Endothelial cell of umbilical vein (primary cell): ENCODE measurements around the gene ANO9. TPM values are rescaled to one million over a fixed set of nuclear protein-coding genes. Genes with fewer than 3 reads are reported as not detected.

Experiments used
- BruUV-seq: library from RNA; stranded (reverse); fragments of 400-500 nt; replicated peaks from 2 replicates; lab custom pipeline; 2021; lab: Mats Ljungman, UMichigan
- CTCF ChIA-PET: fragments of 300-600, 350-600 bp; sonication (Branson Sonifier 250); formaldehyde crosslinking; loops from one replicate; lab custom pipeline; 2021; ENCODE audit warnings: antibody characterized with exemption, inconsistent platforms; lab: Charles Lee
- POLR2A ChIA-PET: fragments of 300-600, 350-600 bp; sonication (Branson Sonifier 250); formaldehyde crosslinking; loops from one replicate; lab custom pipeline; 2021; ENCODE audit warnings: antibody characterized with exemption, inconsistent platforms; lab: Charles Lee
- DNase-seq: peaks from one replicate; pipeline ENCODE4 v3.0.0-alpha.2; 2011; ENCODE audit warnings: low read depth, low spot score
- FAIRE-seq: peaks from 2 replicates; lab custom pipeline; 2011; peaks lifted over from hg19 to GRCh38; lab: Jason Lieb, UNC
- H2AFZ ChIP-seq: 2 replicates; pipeline ENCODE4 v1.6.0; 2012; ENCODE audit warnings: low read depth, low read length, control low read depth, inconsistent platforms
- H3K27ac ChIP-seq: 2 replicates; pipeline ENCODE4 v1.5.1; 2011; ENCODE audit warnings: low read depth, mild to moderate bottlenecking, control low read depth, low read length, moderate library complexity; ENCODE audit not compliant: insufficient read depth
- H3K27me3 ChIP-seq, 2 experiments: 2 replicates each; pipeline versions ENCODE4 v1.6.0 to v1.6.1; 2011; ENCODE audit warnings: low read length in 2 of 2, mixed read lengths in 1 of 2; ENCODE audit not compliant: control insufficient read depth in 2 of 2, insufficient read depth in 2 of 2
- H3K36me3 ChIP-seq, 2 experiments: 2 replicates in 1 of 2; 3 replicates in 1 of 2; pipeline ENCODE4 v1.5.1; 2011; ENCODE audit warnings: low read length in 2 of 2, mild to moderate bottlenecking in 1 of 2, moderate library complexity in 1 of 2; ENCODE audit not compliant: control insufficient read depth in 2 of 2, insufficient read depth in 2 of 2; ENCODE audit errors: extremely low read depth in 1 of 2
- H3K4me1 ChIP-seq: 3 replicates; pipeline ENCODE4 v1.5.1; 2011; ENCODE audit warnings: mild to moderate bottlenecking, low read length; ENCODE audit not compliant: control insufficient read depth, insufficient read depth; ENCODE audit errors: extremely low read depth
- H3K4me2 ChIP-seq: 2 replicates; pipeline ENCODE4 v1.6.1; 2011; ENCODE audit warnings: low read length, control low read depth, mixed read lengths; ENCODE audit not compliant: insufficient read depth
- H3K4me3 ChIP-seq, 3 experiments: fragments of 200-600 bp in 1 of 3; sonication (generic), shearing (Covaris generic) in 1 of 3; replicated peaks in 1 of 3; 2 replicates each; pipeline ENCODE4 v1.5.1; 2011 to 2016; ENCODE audit warnings: control low read depth in 3 of 3, low read length in 3 of 3, mild to moderate bottlenecking in 2 of 3, inconsistent platforms in 1 of 3, low read depth in 1 of 3, moderate library complexity in 1 of 3; ENCODE audit not compliant: insufficient read depth in 1 of 3
- H3K79me2 ChIP-seq: 2 replicates; pipeline ENCODE4 v1.6.0; 2012; ENCODE audit warnings: low read length, inconsistent platforms; ENCODE audit not compliant: control insufficient read depth, insufficient read depth
- H3K9ac ChIP-seq: replicated peaks from 2 replicates; pipeline ENCODE3; 2011; ENCODE audit warnings: low read length, control low read depth; ENCODE audit not compliant: insufficient read depth; ENCODE audit errors: extremely low read depth
- H3K9me1 ChIP-seq: replicated peaks from 3 replicates; pipeline ENCODE4 v1.6.0; 2011; ENCODE audit warnings: mild to moderate bottlenecking, low read length; ENCODE audit not compliant: control insufficient read depth, insufficient read depth; ENCODE audit errors: extremely low read depth
- H3K9me3 ChIP-seq: replicated peaks from 2 replicates; pipeline ENCODE4 v1.5.1; 2012; ENCODE audit warnings: low read length, inconsistent platforms; ENCODE audit not compliant: control insufficient read depth, insufficient read depth
- H4K20me1 ChIP-seq: replicated peaks from 2 replicates; pipeline ENCODE3; 2011; ENCODE audit warnings: mild to moderate bottlenecking, low read length; ENCODE audit not compliant: control insufficient read depth, insufficient read depth; ENCODE audit errors: extremely low read depth
- CTCF ChIP-seq, 2 donors: IDR thresholded peaks; 1 replicate in 1 of 2; 2 replicates in 1 of 2; pipeline ENCODE4 v1.5.1; 2011; ENCODE audit warnings: low read length in 2 of 2, mild to moderate bottlenecking in 2 of 2, moderate library complexity in 2 of 2, control low read depth in 1 of 2, inconsistent platforms in 1 of 2, low read depth in 1 of 2; ENCODE audit not compliant: insufficient read depth in 1 of 2; ENCODE audit errors: extremely low read depth in 1 of 2
- EZH2 ChIP-seq: IDR thresholded peaks from 2 replicates; pipeline ENCODE4 v1.6.1; 2012; ENCODE audit warnings: borderline replicate concordance, low read depth, mild to moderate bottlenecking, moderate library complexity, low read length, inconsistent platforms; ENCODE audit not compliant: severe bottlenecking
- FOS ChIP-seq: IDR thresholded peaks from 2 replicates; pipeline ENCODE4 v1.6.1; 2011; ENCODE audit warnings: mild to moderate bottlenecking, low read length, moderate library complexity, borderline replicate concordance; ENCODE audit not compliant: insufficient read depth
- GATA2 ChIP-seq: IDR thresholded peaks from 2 replicates; pipeline ENCODE4 v1.7.0; 2011; ENCODE audit warnings: low read depth, mild to moderate bottlenecking, moderate library complexity, mixed read lengths, low read length; ENCODE audit not compliant: insufficient read length, insufficient read depth
- JUN ChIP-seq: IDR thresholded peaks from 2 replicates; pipeline ENCODE4 v1.6.1; 2011; ENCODE audit warnings: borderline replicate concordance, low read depth; ENCODE audit not compliant: insufficient read length, insufficient read depth
- MAX ChIP-seq: IDR thresholded peaks from 2 replicates; pipeline ENCODE4 v1.6.1; 2011; ENCODE audit not compliant: insufficient read depth, insufficient read length
- MYC ChIP-seq: IDR thresholded peaks from one replicate; pipeline ENCODE4 v1.6.1; 2011; ENCODE audit warnings: mild to moderate bottlenecking, low read depth, low read length
- POLR2A ChIP-seq: IDR thresholded peaks from 2 replicates; pipeline ENCODE4 v1.6.1; 2012; ENCODE audit warnings: low read depth, mild to moderate bottlenecking, control low read depth, low read length
- POLR2AphosphoS5 ChIP-seq: IDR thresholded peaks from 2 replicates; pipeline ENCODE4 v1.6.1; 2012; ENCODE audit warnings: low read depth, mild to moderate bottlenecking, control low read depth, low read length, moderate library complexity; ENCODE audit not compliant: insufficient read depth
- dilution Hi-C: fragments of 300-500 bp; cut with MboI; formaldehyde crosslinking; loops from one replicate; pipeline ENCODE4 v1.15.0; 2019; ENCODE audit warnings: low sequenced_read_pairs; ENCODE audit not compliant: extremely low pct_ligation_motif_present
- intact Hi-C: fragments of 100-400 bp; cut with micrococcal nuclease; formaldehyde crosslinking; loops from one replicate; pipeline ENCODE4 v1.10.0; 2022
- polyA plus RNA-seq, 4 experiments: library from polyadenylated mRNA; depleted of rRNA in 3 of 4; stranded (reverse) in 3 of 4; unstranded in 1 of 4; fragments of >200 nt; gene quantifications; 2 replicates each; pipeline versions ENCODE4 v1.2.1 to v1.2.3, GENCODE V29; 2011 to 2012; ENCODE audit warnings: missing spikeins in 1 of 4
- total RNA-seq: library from RNA; stranded (reverse); gene quantifications from 2 replicates; pipeline ENCODE4 v1.2.3, GENCODE V29; 2021

The ANO9 gene
- total and polyA plus RNA-seq, 2 donors (not counting 3 experiments of a cell fraction or from before 2014, with no cell fraction given) = 0.23 TPM; not detected in 1

GRCh38 chr11:443542-444199 lies 1.9 kb upstream of the ANO9 start:
- intact Hi-C loops = no loop called here
- no peaks in the 10 kb centered on the region for H3K79me2 ChIP-seq
- no peaks in the 10 kb centered on the region for H3K9me3 ChIP-seq
- peaks cover 4% of the 10 kb centered on the region for H3K4me1 ChIP-seq
- POLR2A ChIA-PET = no interaction called here
- no peak overlapping the region for H3K4me3 ChIP-seq
- H3K4me2 ChIP-seq = no peak overlapping the region
- H3K27ac ChIP-seq = no peak overlapping the region
- H4K20me1 ChIP-seq = no peaks in the 10 kb centered on the region
- dilution Hi-C loops = no loop called here
- H2AFZ ChIP-seq = no peak overlapping the region
- BruUV-seq = no TSS peak
- H3K27me3 ChIP-seq = peaks cover 0 to 2% of the 10 kb centered on the region in 2 experiments
- no peaks in the 10 kb centered on the region for H3K9me1 ChIP-seq
- FAIRE-seq = no peak
- CTCF ChIA-PET = interaction anchor here (1.0 to 1.1 kb wide), 2 partner anchors 16 to 36 kb away, joined by 3 to 5 read pairs; no protein-coding TSS in a partner anchor
- H3K36me3 ChIP-seq = no peaks in the 10 kb centered on the region
- no peak overlapping the region for H3K9ac ChIP-seq
- TF ChIP-seq JUN (no peak), CTCF (IDR thresholded peaks at IDR 0.05; ENCODE audit: extremely low read depth in 1 of 2, insufficient read depth in 1 of 2, low read depth in 1 of 2, low read length in 2 of 2) (no peak), MYC (no peak), GATA2 (no peak), POLR2AphosphoS5 (no peak), FOS (no peak), MAX (no peak), EZH2 (no peak), POLR2A (no peak)
- no peak for DNase-seq
